HEK293T (cell line): ENCODE data around the gene UBXN11.

Experiments used
- BHLHE40 ChIP-seq: fragments of 450-650 bp; IDR thresholded peaks from 2 replicates; pipeline ENCODE4 v1.6.1; 2016; ENCODE audit warnings: mild to moderate bottlenecking, moderate library complexity, borderline replicate concordance
- CTBP1 ChIP-seq: fragments of 450-650 bp; IDR thresholded peaks from 2 replicates; pipeline ENCODE4 v1.6.1; 2016; ENCODE audit warnings: borderline replicate concordance
- L3MBTL2 ChIP-seq: fragments of 450-650 bp; conservative IDR thresholded peaks from 2 replicates; pipeline ENCODE4 v1.6.1; 2016; ENCODE audit warnings: mild to moderate bottlenecking
- LEF1 ChIP-seq: fragments of 450-650 bp; IDR thresholded peaks from 2 replicates; pipeline ENCODE4 v1.6.1; 2017; ENCODE audit warnings: mild to moderate bottlenecking, borderline replicate concordance

GRCh38 chr1:26277719-26278118 is 28.7 kb downstream of the UBXN11 start:
- no peak for TF ChIP-seq L3MBTL2
- TF ChIP-seq BHLHE40 = no peak
- no peak for TF ChIP-seq LEF1
- TF ChIP-seq CTBP1 = no peak
